ENCODE results near the gene ARHGAP25.

DNA sequence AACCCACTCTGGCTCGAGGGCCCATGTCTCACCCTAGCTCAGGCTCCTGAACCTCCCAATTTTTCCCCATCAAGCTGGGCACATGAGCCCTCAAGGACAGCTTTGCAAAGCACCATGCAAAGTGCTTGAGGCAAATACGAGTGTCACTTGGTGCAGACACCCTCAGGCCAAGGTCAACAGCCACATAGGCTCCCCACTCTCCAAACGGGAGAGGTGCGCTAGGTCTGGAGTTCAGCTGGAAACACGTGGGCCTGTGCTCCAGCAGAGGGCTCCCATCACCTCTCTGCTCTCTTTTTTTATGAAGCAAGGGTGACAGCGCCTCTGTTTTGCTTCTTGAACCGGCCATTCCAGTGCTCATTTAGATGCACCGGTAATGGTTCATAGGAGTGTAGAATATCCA lies 11.9 kb upstream of the ARHGAP25 start:
- no peak for TF ChIP-seq POLR2A (IDR thresholded peaks at IDR 0.05; ENCODE audit: low read depth, low read length)
- TF ChIP-seq TAF1 (IDR thresholded peaks at IDR 0.05; ENCODE audit: borderline replicate concordance, low read depth, low read length): no peak

All from GM12892 (cell line).